HEK293 (cell line): ENCODE data around the gene NET1.
A peak's percentile ranks its signal among the peaks of the same experiment; 100 is the strongest.

Experiments used
- CTCF ChIA-PET: fragments of 350-600 bp; formaldehyde crosslinking; extraction: SDS; loops from one replicate; lab custom pipeline; 2021; ENCODE audit warnings: antibody characterized with exemption; lab: Yijun Ruan, JAX
- POLR2A ChIA-PET: fragments of 300-600 bp; formaldehyde crosslinking; extraction: SDS; loops from one replicate; lab custom pipeline; 2020; ENCODE audit warnings: antibody characterized with exemption, inconsistent platforms; lab: Yijun Ruan, JAX
- H3K27ac ChIP-seq: fragments of 200-500 bp; sonication (Bioruptor generic); 2 replicates; pipeline ENCODE4 v1.5.1; 2014; ENCODE audit warnings: low read depth, low read length, control low read depth, inconsistent platforms; ENCODE audit errors: extremely low read depth
- H3K36me3 ChIP-seq, 2 experiments: fragments of 200-500 bp in 1 of 2; sonication (Bioruptor generic) in 1 of 2; 1 replicate in 1 of 2; 2 replicates in 1 of 2; pipeline ENCODE4 v1.5.1; 2014 to 2017; ENCODE audit warnings: inconsistent platforms in 2 of 2, low read length in 2 of 2; ENCODE audit not compliant: control insufficient read depth in 2 of 2, insufficient read depth in 1 of 2
- H3K4me1 ChIP-seq: fragments of 200-500 bp; sonication (Bioruptor generic); 2 replicates; pipeline ENCODE4 v1.5.1; 2014; ENCODE audit warnings: mild to moderate bottlenecking, low read length, inconsistent platforms; ENCODE audit not compliant: control insufficient read depth, insufficient read depth
- H3K4me3 ChIP-seq: 2 replicates; pipeline ENCODE4 v1.5.1; 2011; ENCODE audit warnings: low read depth, mild to moderate bottlenecking, control low read depth, low read length, moderate library complexity
- H3K9me3 ChIP-seq: fragments of 200-500 bp; sonication (Bioruptor generic); 2 replicates; pipeline ENCODE4 v1.5.1; 2014; ENCODE audit warnings: low read depth, low read length, inconsistent platforms; ENCODE audit not compliant: control insufficient read depth, insufficient read depth
- GLI2 ChIP-seq: fragments of 450-650 bp; formaldehyde crosslinking; IDR thresholded peaks from 2 replicates; pipeline ENCODE4; 2017; ENCODE audit warnings: missing biosample characterization, missing genetic modification characterization, low read depth, borderline replicate concordance
- GLIS1 ChIP-seq: fragments of 450-650 bp; formaldehyde crosslinking; IDR thresholded peaks from 2 replicates; pipeline ENCODE4 v1.5.1; 2016; ENCODE audit warnings: missing biosample characterization, missing genetic modification characterization
- KLF17 ChIP-seq: fragments of 450-650 bp; formaldehyde crosslinking; IDR thresholded peaks from 2 replicates; pipeline ENCODE4 v1.5.1; 2016; ENCODE audit warnings: missing biosample characterization, missing genetic modification characterization
- SCRT1 ChIP-seq: fragments of 450-650 bp; formaldehyde crosslinking; IDR thresholded peaks from 2 replicates; pipeline ENCODE4 v1.5.1; 2016; ENCODE audit warnings: missing biosample characterization, missing genetic modification characterization, borderline replicate concordance
- SCRT2 ChIP-seq: fragments of 450-650 bp; formaldehyde crosslinking; IDR thresholded peaks from 2 replicates; pipeline ENCODE4 v1.5.1; 2016; ENCODE audit warnings: missing biosample characterization, missing genetic modification characterization
- TCF7L2 ChIP-seq: IDR thresholded peaks from 2 replicates; pipeline ENCODE4 v1.6.1; 2011; ENCODE audit warnings: low read depth, mild to moderate bottlenecking, inconsistent platforms, low read length, moderate library complexity, borderline replicate concordance
- ZBTB10 ChIP-seq: fragments of 450-650 bp; formaldehyde crosslinking; IDR thresholded peaks from 2 replicates; pipeline ENCODE4 v1.5.1; 2016; ENCODE audit warnings: missing biosample characterization, missing genetic modification characterization
- ZBTB17 ChIP-seq: fragments of 450-650 bp; formaldehyde crosslinking; IDR thresholded peaks from 2 replicates; pipeline ENCODE4 v1.5.1; 2016; ENCODE audit warnings: missing biosample characterization, missing genetic modification characterization
- ZFP37 ChIP-seq: fragments of 450-650 bp; formaldehyde crosslinking; IDR thresholded peaks from 2 replicates; pipeline ENCODE4 v1.5.1; 2016; ENCODE audit warnings: missing biosample characterization, missing genetic modification characterization
- ZNF112 ChIP-seq: fragments of 450-650 bp; formaldehyde crosslinking; IDR thresholded peaks from 2 replicates; pipeline ENCODE4 v1.5.0; 2017; ENCODE audit warnings: missing biosample characterization, missing genetic modification characterization
- ZNF121 ChIP-seq: fragments of 450-650 bp; formaldehyde crosslinking; IDR thresholded peaks from 2 replicates; pipeline ENCODE4 v1.5.1; 2016; ENCODE audit warnings: missing biosample characterization, missing genetic modification characterization
- ZNF16 ChIP-seq: fragments of 450-650 bp; formaldehyde crosslinking; IDR thresholded peaks from 2 replicates; pipeline ENCODE4 v1.5.1; 2016; ENCODE audit warnings: low read depth, missing biosample characterization, missing genetic modification characterization
- ZNF473 ChIP-seq: fragments of 450-650 bp; formaldehyde crosslinking; IDR thresholded peaks from 2 replicates; pipeline ENCODE4 v1.5.1; 2017; ENCODE audit warnings: missing biosample characterization, missing genetic modification characterization
- ZNF600 ChIP-seq: fragments of 450-650 bp; formaldehyde crosslinking; IDR thresholded peaks from 2 replicates; pipeline ENCODE4 v1.5.1; 2016; ENCODE audit warnings: missing biosample characterization, missing genetic modification characterization
- ZNF654 ChIP-seq: fragments of 450-650 bp; formaldehyde crosslinking; IDR thresholded peaks from 2 replicates; pipeline ENCODE4 v1.5.1; 2016; ENCODE audit warnings: low read depth, missing biosample characterization, missing genetic modification characterization
- ZNF660 ChIP-seq: fragments of 450-650 bp; IDR thresholded peaks from 2 replicates; pipeline ENCODE4 v1.5.1; 2018; ENCODE audit warnings: missing biosample characterization, mild to moderate bottlenecking, missing genetic modification characterization
- ZNF701 ChIP-seq: fragments of 450-650 bp; formaldehyde crosslinking; IDR thresholded peaks from 2 replicates; pipeline ENCODE4 v1.5.1; 2016; ENCODE audit warnings: missing biosample characterization, missing genetic modification characterization
- ZNF76 ChIP-seq: fragments of 450-650 bp; formaldehyde crosslinking; IDR thresholded peaks from 2 replicates; pipeline ENCODE4; 2016; ENCODE audit warnings: low read depth, missing biosample characterization, missing genetic modification characterization, borderline replicate concordance
- ZSCAN23 ChIP-seq: fragments of 450-650 bp; formaldehyde crosslinking; IDR thresholded peaks from 2 replicates; pipeline ENCODE4 v1.5.1; 2016; ENCODE audit warnings: missing biosample characterization, missing genetic modification characterization

Gene NET1

GRCh38 chr10:5441106-5441505 lies 28.7 kb downstream of the NET1 start:
- no peaks in the 10 kb centered on the region for H3K9me3 ChIP-seq
- POLR2A ChIA-PET: interaction anchor here (1.6 kb wide), 1 partner anchor 182 kb away, joined by 6 read pairs; no protein-coding TSS in a partner anchor
- H3K4me1 ChIP-seq: peaks cover 9% of the 10 kb centered on the region; the same call in 1 of the 2 replicates
- peaks cover 0 to 20% of the 10 kb centered on the region in 2 experiments; a peak in 2 of 3 replicates for H3K36me3 ChIP-seq
- H3K4me3 ChIP-seq: no peak overlapping the region
- no peak overlapping the region for H3K27ac ChIP-seq
- TF ChIP-seq GLI2 (tag by site-specific recombination): no peak
- TF ChIP-seq ZSCAN23: no peak
- no peak for TF ChIP-seq ZNF16 (tag by site-specific recombination)
- TF ChIP-seq TCF7L2: no peak
- TF ChIP-seq ZNF473: no peak
- TF ChIP-seq SCRT2: peak; percentile 84
- TF ChIP-seq ZNF76 (tag by site-specific recombination): no peak
- TF ChIP-seq ZFP37: no peak
- TF ChIP-seq SCRT1: peak; percentile 73; the same call in 1 of the 2 replicates
- TF ChIP-seq ZBTB17: no peak
- no peak for TF ChIP-seq ZNF112
- no peak for TF ChIP-seq ZNF600
- CTCF ChIA-PET: interaction anchor here (0.7 to 12.8 kb wide), 4 partner anchors 9 to 591 kb away, joined by 3 to 207 read pairs (median 4); no protein-coding TSS in a partner anchor

- no peak overlapping the region for H3K4me3 ChIP-seq
Observed at GRCh38 chr10:5442065-5442989, 30.0 kb downstream of the NET1 start.

More at GRCh38 chr10:5442065-5442989, 30.0 kb downstream of the NET1 start:
- TF ChIP-seq KLF17 (tag by site-specific recombination) (no peak), ZBTB10 (tag by site-specific recombination) (no peak), GLIS1 (tag by site-specific recombination) (no peak), ZNF701 (no peak), ZNF654 (peak; percentile 52), ZNF660 (tag by site-specific recombination) (peak; percentile 78; the same call in 1 of the 2 replicates), ZNF121 (0 out of 2 replicates have a peak, but pooled peaks have one; percentile 23)
- no peaks in the 10 kb centered on the region for H3K9me3 ChIP-seq
- ChIA-PET CTCF (interaction anchor here (0.5 to 12.8 kb wide), 22 partner anchors 8 to 959 kb away, joined by 3 to 207 read pairs (median 4); no protein-coding TSS in a partner anchor), POLR2A (interaction anchor here (1.6 kb wide), 1 partner anchor 181 kb away, joined by 6 read pairs; no protein-coding TSS in a partner anchor)
- peaks cover 11% of the 10 kb centered on the region; the same call in 1 of the 2 replicates for H3K4me1 ChIP-seq
- H3K27ac ChIP-seq: no peak overlapping the region
- H3K36me3 ChIP-seq: peaks cover 0 to 20% of the 10 kb centered on the region in 2 experiments; a peak in 2 of 3 replicates
